Measurements from ENCODE around the gene XYLT1. TPM values are rescaled to one million over a fixed set of nuclear protein-coding genes. Genes with fewer than 3 reads are reported as not detected.
A peak's percentile ranks its signal among the peaks of the same experiment; 100 is the strongest.

Gene XYLT1
- total RNA-seq, 3 donors from 2014 or later: 23.1 to 44.0 (median 34.1) TPM

DNA sequence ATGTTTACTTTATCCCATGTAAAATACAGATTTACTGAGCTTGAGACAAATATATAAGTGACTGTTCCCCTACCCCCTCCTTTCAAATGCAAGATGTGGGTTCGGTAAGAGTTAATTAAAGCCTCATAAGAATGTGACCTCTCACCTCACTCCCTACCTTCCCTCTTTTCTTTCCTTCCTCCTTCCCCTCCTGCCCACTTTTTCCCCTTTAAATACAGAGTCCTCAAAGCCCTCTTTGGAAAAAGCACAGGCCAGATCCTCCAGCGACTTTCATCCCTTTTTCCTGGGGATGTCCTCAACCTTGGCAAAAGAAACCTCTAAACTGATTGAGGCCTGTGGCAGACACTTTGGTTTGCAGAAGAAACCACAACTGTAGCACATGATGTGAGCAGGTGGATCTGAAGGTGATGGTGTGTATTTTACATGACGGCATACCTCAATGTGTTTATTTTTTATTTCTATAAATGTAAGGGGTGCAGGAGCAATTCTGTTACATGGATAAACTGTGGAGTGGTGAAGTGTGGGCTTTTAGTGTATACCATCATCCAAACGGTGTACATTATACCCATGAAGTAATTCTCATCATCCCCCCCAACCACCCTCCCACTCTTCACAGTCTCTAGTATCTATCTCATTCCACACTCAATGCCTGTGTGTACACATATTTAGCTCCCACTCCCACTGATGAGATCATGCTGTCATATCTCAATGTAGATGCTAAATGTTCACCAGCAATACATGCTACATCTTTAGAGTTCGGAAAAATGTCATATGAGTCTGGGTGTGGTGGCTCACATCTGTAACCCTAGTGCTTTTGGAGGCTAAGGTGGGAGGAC, 77.7 kb downstream of the XYLT1 start:
- no peaks in the 10 kb centered on the region for H3K36me3 ChIP-seq (ENCODE audit: low read depth)
- TF ChIP-seq, protein P1, sequence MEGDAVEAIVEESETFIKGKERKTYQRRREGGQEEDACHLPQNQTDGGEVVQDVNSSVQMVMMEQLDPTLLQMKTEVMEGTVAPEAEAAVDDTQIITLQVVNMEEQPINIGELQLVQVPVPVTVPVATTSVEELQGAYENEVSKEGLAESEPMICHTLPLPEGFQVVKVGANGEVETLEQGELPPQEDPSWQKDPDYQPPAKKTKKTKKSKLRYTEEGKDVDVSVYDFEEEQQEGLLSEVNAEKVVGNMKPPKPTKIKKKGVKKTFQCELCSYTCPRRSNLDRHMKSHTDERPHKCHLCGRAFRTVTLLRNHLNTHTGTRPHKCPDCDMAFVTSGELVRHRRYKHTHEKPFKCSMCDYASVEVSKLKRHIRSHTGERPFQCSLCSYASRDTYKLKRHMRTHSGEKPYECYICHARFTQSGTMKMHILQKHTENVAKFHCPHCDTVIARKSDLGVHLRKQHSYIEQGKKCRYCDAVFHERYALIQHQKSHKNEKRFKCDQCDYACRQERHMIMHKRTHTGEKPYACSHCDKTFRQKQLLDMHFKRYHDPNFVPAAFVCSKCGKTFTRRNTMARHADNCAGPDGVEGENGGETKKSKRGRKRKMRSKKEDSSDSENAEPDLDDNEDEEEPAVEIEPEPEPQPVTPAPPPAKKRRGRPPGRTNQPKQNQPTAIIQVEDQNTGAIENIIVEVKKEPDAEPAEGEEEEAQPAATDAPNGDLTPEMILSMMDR (IDR thresholded peaks at IDR 0.05): no peak
- intact Hi-C loops (cut with DNase I, micrococcal nuclease): loop anchor here in 1 of 2 donors (5.0 kb wide), 1 partner anchor 121 kb away; no protein-coding TSS in a partner anchor
- no peaks in the 10 kb centered on the region for H3K9me3 ChIP-seq
- peaks cover 21% of the 10 kb centered on the region for H3K4me1 ChIP-seq (ENCODE audit: low read depth)
- no peak for ATAC-seq
- no peak overlapping the region for H3K4me3 ChIP-seq
- no peak for DNase-seq

DNA sequence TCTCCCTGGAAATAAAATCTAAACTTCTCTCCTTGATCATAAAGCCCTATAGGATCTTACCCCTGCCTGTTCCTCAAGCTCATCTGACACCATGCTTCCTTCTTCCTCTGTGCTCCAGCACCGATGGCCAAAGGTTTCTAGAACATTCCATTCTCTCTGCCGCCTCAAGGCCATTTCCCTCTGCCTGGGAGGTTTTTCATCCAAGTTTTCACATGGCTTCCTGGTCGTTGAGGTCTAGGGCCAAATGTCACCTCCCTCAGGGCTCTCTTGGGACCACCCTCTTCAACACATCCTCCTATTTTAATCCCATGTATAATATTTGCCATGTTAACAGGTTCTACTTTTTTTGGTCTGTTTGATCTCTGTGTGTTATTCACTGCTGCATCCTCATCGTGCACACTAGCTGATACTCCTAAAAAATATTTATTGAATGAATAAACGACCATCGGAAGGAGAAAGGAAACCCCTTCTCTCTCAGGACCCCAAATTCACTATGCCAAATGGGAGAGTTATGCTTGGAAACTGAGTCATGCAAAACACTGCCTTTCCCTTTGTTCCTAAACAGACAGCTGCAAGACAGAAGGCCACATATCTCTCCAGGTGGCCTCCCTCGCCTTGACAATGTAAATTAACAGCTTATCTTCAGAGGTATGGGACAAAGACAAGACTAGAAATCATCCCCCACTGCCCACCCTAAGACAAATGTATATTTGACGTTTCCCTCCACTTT, 78.5 kb downstream of the XYLT1 start:
- TF ChIP-seq, protein P1 (IDR thresholded peaks at IDR 0.05): no peak
- ATAC-seq (peak; percentile 3), DNase-seq (no peak)
- H3K36me3 ChIP-seq (ENCODE audit: low read depth): no peaks in the 10 kb centered on the region
- H3K9me3 ChIP-seq: no peaks in the 10 kb centered on the region
- intact Hi-C loops (cut with DNase I, micrococcal nuclease): loop anchor here in 1 of 2 donors (5.0 kb wide), 1 partner anchor 120 kb away; no protein-coding TSS in a partner anchor
- H3K4me1 ChIP-seq (ENCODE audit: low read depth): peaks cover 14% of the 10 kb centered on the region
- no peak overlapping the region for H3K4me3 ChIP-seq

DNA sequence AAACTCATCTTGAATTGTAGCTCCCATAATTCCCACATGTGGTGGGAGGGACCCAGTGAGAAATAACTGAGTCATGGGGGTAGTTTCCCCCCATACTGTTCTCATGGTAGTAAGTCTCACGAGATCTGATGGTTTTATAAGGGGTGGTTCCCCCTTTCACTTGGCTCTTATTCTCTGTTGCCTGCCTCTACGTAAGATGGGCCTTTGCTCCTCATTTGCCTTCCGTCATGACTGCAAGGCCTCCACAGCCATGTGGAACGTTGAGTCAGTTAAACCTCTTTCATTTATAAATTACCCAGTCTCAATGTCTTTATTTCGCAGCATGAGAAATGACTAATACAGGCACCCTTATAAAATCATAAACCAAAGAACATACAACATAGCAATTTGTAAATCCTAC, 79.0 kb downstream of the XYLT1 start:
- H3K9me3 ChIP-seq: no peaks in the 10 kb centered on the region
- H3K4me1 ChIP-seq (ENCODE audit: low read depth): peaks cover 9% of the 10 kb centered on the region
- H3K4me3 ChIP-seq: no peak overlapping the region
- intact Hi-C loops (cut with DNase I, micrococcal nuclease): loop anchor here in 1 of 2 donors (5.0 kb wide), 1 partner anchor 119 kb away; no protein-coding TSS in a partner anchor
- no peaks in the 10 kb centered on the region for H3K36me3 ChIP-seq (ENCODE audit: low read depth)
- ATAC-seq: no peak
- TF ChIP-seq, protein P1 (IDR thresholded peaks at IDR 0.05): no peak
- DNase-seq: no peak

DNA sequence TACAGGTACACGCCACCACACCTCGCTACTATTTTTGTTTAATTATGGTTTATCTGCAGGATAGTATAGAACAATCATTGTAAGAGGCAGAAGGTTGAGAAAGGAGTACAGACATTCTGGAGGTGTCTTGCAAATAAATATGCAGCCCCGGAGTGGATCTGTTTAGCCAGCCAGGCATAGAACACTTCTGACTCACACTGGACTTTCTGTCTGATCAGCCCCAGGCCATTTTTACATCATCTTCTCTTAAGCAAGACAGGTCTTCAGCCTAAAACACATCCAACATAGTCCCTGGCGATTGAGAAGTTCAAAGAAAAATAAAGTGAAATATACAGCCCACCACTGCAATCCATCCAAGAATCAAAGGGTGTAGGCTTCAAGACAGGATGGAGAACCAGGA, 81.4 kb downstream of the XYLT1 start:
- Histone ChIP-seq H3K4me1 (ENCODE audit: low read depth) (peaks cover under 1% of the 10 kb centered on the region), H3K4me3 (no peak overlapping the region), H3K9me3 (no peaks in the 10 kb centered on the region), H3K36me3 (ENCODE audit: low read depth) (no peaks in the 10 kb centered on the region)
- ATAC-seq: no peak
- intact Hi-C loops (cut with DNase I, micrococcal nuclease): no loop called here
- TF ChIP-seq, protein P1 (IDR thresholded peaks at IDR 0.05): no peak
- no peak for DNase-seq

DNA sequence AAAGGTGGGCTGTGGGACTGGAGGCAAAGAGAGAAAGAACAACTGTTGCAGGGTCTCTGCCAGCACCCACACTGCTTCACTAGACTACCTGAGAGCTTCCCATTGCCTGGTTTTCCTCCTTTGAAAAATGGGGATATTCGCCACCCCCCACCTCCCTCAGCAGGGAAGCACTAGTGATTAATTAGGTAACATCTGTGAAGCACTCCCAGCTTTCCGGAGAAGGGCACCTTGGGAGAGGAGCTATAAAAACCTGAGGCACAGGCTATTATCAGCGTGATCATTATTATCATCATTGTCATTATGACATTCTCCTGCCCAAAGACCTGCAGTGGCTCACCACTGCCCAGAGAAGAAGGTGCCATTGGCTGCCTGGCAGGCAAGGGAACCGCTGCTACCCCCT, 83.5 kb downstream of the XYLT1 start:
- Histone ChIP-seq H3K9me3 (no peaks in the 10 kb centered on the region), H3K4me1 (ENCODE audit: low read depth) (peaks cover 2% of the 10 kb centered on the region), H3K36me3 (ENCODE audit: low read depth) (no peaks in the 10 kb centered on the region), H3K4me3 (no peak overlapping the region)
- TF ChIP-seq, protein P1 (IDR thresholded peaks at IDR 0.05): no peak
- intact Hi-C loops (cut with DNase I, micrococcal nuclease): no loop called here
- DNase-seq (no peak), ATAC-seq (no peak)
